ENCODE measurements around the gene NPAS3. TPM values are rescaled to one million over a fixed set of nuclear protein-coding genes. Genes with fewer than 3 reads are reported as not detected.

NPAS3 gene
- total RNA-seq, 1 donor from 2014 or later: 2.5 TPM

DNA sequence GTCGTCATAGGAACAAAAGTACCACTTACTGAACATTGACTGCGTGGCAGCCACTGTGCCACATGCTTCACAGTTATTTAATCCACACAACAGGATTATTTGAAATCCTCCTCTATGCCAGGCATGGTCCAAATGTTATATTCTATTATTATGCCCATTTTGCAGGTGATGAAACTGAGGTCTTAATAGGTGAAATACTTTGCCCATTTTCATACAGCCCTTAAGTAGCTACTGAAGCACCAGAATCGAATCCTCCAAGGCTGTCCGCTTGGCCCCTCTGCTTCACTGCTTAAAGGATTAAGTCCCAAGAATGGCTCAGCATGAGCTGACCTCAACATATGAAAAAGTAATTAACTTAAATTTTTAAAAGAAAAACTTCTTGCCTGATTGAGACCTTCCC, 799.4 kb downstream of the NPAS3 start:
- Histone ChIP-seq H3K4me3 (no peak overlapping the region), H3K9me3 (replicated peaks) (peaks cover 4% of the 10 kb centered on the region), H3K27me3 (ENCODE audit: low read depth) (no peaks in the 10 kb centered on the region), H3K27ac (replicated peaks) (no peak overlapping the region), H3K4me1 (no peaks in the 10 kb centered on the region), H3K36me3 (no peaks in the 10 kb centered on the region)
- intact Hi-C loops (cut with micrococcal nuclease): no loop called here
- TF ChIP-seq, protein P1, sequence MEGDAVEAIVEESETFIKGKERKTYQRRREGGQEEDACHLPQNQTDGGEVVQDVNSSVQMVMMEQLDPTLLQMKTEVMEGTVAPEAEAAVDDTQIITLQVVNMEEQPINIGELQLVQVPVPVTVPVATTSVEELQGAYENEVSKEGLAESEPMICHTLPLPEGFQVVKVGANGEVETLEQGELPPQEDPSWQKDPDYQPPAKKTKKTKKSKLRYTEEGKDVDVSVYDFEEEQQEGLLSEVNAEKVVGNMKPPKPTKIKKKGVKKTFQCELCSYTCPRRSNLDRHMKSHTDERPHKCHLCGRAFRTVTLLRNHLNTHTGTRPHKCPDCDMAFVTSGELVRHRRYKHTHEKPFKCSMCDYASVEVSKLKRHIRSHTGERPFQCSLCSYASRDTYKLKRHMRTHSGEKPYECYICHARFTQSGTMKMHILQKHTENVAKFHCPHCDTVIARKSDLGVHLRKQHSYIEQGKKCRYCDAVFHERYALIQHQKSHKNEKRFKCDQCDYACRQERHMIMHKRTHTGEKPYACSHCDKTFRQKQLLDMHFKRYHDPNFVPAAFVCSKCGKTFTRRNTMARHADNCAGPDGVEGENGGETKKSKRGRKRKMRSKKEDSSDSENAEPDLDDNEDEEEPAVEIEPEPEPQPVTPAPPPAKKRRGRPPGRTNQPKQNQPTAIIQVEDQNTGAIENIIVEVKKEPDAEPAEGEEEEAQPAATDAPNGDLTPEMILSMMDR (IDR thresholded peaks at IDR 0.05; ENCODE audit: borderline replicate concordance): no peak
- DNase-seq: no peak

DNA sequence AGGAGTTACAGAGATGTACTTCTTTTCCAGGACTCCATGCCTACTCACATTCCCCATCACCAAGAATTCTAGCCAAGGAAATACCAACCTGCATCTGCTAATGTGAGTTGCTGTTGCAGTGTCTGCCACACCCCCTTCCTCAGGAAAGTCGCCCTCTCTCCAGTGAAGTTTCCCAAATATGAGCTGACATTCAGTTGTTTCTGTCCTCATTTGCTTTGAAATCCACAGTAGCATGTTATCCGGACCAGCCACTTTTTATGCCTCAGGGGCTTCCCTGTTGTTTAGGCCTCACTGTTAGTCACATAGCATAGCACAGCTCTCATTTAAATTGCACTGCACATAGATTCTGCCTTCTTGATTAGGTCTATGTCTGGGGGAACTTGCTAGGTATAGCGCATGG, 799.8 kb downstream of the NPAS3 start:
- no peak overlapping the region for H3K4me3 ChIP-seq
- H3K4me1 ChIP-seq: no peaks in the 10 kb centered on the region
- peaks cover 8% of the 10 kb centered on the region for H3K9me3 ChIP-seq (replicated peaks)
- no peaks in the 10 kb centered on the region for H3K27me3 ChIP-seq (ENCODE audit: low read depth)
- DNase-seq: no peak
- TF ChIP-seq, protein P1 (IDR thresholded peaks at IDR 0.05; ENCODE audit: borderline replicate concordance): no peak
- H3K27ac ChIP-seq (replicated peaks): no peak overlapping the region
- intact Hi-C loops (cut with micrococcal nuclease): no loop called here
- no peaks in the 10 kb centered on the region for H3K36me3 ChIP-seq

DNA sequence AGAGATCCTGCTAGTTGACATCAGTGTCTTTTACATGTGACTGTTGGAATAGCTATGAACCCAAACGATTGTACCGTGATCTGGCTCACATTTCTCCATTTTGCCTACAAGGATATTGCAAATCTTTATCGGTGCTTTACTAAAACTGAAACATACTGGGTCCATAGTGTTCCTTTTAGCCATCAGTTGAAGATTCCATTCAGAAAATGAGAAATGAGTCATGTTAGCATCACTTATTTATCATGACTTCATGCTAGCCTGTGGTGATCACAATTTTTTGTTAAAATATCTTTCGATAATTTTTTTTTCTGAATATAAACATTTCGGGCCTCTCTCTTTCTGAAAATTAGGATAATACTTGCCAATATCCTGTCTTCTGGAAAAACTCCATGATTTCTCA, 801.9 kb downstream of the NPAS3 start:
- TF ChIP-seq, protein P1 (IDR thresholded peaks at IDR 0.05; ENCODE audit: borderline replicate concordance): no peak
- Histone ChIP-seq H3K4me1 (no peaks in the 10 kb centered on the region), H3K36me3 (no peaks in the 10 kb centered on the region), H3K9me3 (replicated peaks) (peaks cover 15% of the 10 kb centered on the region), H3K4me3 (no peak overlapping the region), H3K27ac (replicated peaks) (no peak overlapping the region), H3K27me3 (ENCODE audit: low read depth) (no peaks in the 10 kb centered on the region)
- no peak for DNase-seq
- intact Hi-C loops (cut with micrococcal nuclease): no loop called here

DNA sequence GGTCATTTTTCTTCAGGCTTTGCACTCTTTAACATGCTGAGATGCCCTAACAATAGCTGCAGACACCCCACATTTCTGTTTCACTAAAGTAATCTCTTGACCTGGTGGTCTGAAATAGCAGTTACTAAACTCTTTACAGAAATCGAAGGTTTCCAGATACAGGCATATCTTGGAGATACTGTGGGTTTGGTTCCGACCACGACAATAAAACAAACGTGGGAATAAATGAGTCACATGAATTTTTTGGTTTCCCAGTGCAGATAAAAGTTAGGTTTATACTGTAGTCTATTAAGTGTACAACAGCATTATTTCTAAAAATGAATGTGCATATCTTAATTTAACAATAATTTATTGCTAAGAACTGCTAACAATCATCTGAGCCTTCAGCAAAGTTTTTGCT, 803.5 kb downstream of the NPAS3 start:
- intact Hi-C loops (cut with micrococcal nuclease): no loop called here
- Histone ChIP-seq H3K4me3 (no peak overlapping the region), H3K27ac (replicated peaks) (no peak overlapping the region), H3K27me3 (ENCODE audit: low read depth) (no peaks in the 10 kb centered on the region), H3K9me3 (replicated peaks) (peaks cover 15% of the 10 kb centered on the region), H3K4me1 (no peaks in the 10 kb centered on the region), H3K36me3 (no peaks in the 10 kb centered on the region)
- TF ChIP-seq, protein P1 (IDR thresholded peaks at IDR 0.05; ENCODE audit: borderline replicate concordance): no peak
- no peak for DNase-seq

DNA sequence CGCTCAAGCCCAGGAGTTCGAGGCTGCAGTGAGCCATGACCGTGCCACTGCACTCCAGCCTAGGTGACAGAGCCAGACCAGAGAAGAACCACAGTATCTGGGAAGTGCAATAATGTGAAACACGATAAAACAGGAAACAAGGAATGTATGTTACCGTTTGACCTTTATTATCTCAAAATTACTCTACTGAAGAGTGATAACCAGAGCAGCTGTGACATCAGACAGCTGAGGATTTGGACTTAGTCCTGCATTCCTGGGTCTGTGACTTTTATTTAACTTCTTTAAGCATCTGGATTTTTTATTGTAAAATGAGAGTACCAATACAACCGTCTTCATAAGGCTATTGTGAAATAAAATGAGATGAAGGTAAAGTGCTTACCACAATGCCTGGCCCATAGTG, 806.5 kb downstream of the NPAS3 start:
- Histone ChIP-seq H3K27ac (replicated peaks) (no peak overlapping the region), H3K4me3 (no peak overlapping the region), H3K4me1 (no peaks in the 10 kb centered on the region), H3K27me3 (ENCODE audit: low read depth) (no peaks in the 10 kb centered on the region), H3K9me3 (replicated peaks) (peaks cover 15% of the 10 kb centered on the region), H3K36me3 (no peaks in the 10 kb centered on the region)
- no peak for DNase-seq
- intact Hi-C loops (cut with micrococcal nuclease): no loop called here
- TF ChIP-seq, protein P1 (IDR thresholded peaks at IDR 0.05; ENCODE audit: borderline replicate concordance): no peak

DNA sequence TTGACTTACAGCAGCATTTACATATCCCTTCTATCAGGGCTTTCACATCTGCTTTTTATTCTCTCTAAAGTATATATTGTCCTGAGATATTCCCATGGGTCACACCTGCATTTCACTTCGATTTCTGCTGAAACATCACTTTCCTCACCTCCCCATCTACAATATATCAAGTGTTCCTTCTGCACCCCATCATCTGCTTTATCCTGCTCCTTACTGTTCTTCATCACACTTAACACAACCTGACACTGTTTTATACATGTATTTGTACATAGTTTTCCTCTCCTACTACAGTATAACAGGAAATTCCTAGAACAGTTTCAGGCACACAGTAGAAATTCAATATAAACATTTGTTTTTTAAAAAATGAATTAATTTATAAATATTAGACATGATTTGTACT, 809.1 kb downstream of the NPAS3 start:
- intact Hi-C loops (cut with micrococcal nuclease): no loop called here
- H3K4me1 ChIP-seq: no peaks in the 10 kb centered on the region

More for the DNA sequence above, 809.1 kb downstream of the NPAS3 start:
- Histone ChIP-seq H3K27ac (replicated peaks) (no peak overlapping the region), H3K36me3 (no peaks in the 10 kb centered on the region), H3K9me3 (replicated peaks) (peaks cover 15% of the 10 kb centered on the region), H3K4me3 (no peak overlapping the region), H3K27me3 (ENCODE audit: low read depth) (no peaks in the 10 kb centered on the region)
- DNase-seq: no peak
- TF ChIP-seq, protein P1 (IDR thresholded peaks at IDR 0.05; ENCODE audit: borderline replicate concordance): no peak
